Esophagus squamous epithelium (tissue), 5 donors: ENCODE results near the gene IWS1. TPM values are rescaled to one million over a fixed set of nuclear protein-coding genes. Genes with fewer than 3 reads are reported as not detected.

Experiments
- DNase-seq: peaks from one replicate; lab custom pipeline; 2025; lab: John Stamatoyannopoulos, UW
- H3K27ac ChIP-seq, 4 donors: fragments of 200-600 bp; sonication (generic); one replicate each; pipeline ENCODE4 v1.5.1; 2016 to 2019; ENCODE audit warnings: mild to moderate bottlenecking in 1 of 4
- H3K27me3 ChIP-seq, 4 donors: fragments of 200-600 bp; sonication (generic); 1 replicate in 3 of 4; 2 replicates in 1 of 4; pipeline versions ENCODE4 v1.5.1 to v1.6.0; 2017 to 2021; ENCODE audit warnings: antibody characterized with exemption in 1 of 4
- H3K36me3 ChIP-seq, 3 donors: fragments of 200-600 bp; sonication (generic); one replicate each; pipeline ENCODE4 v1.5.1; 2016 to 2019
- H3K4me1 ChIP-seq, 3 donors: fragments of 200-600 bp; sonication (generic); one replicate each; pipeline ENCODE4 v1.5.1; 2017 to 2019
- H3K4me3 ChIP-seq, 4 donors: fragments of 200-600 bp; sonication (generic); 1 replicate in 3 of 4; 2 replicates in 1 of 4; pipeline ENCODE4 v1.5.1; 2016 to 2019; ENCODE audit warnings: mild to moderate bottlenecking in 2 of 4, moderate library complexity in 1 of 4
- H3K9me3 ChIP-seq, 3 donors: fragments of 200-600 bp; sonication (generic); one replicate each; pipeline ENCODE4 v1.5.1; 2016 to 2019
- POLR2A ChIP-seq, 4 donors: fragments of 450-650 bp; IDR thresholded peaks; one replicate each; pipeline ENCODE4 v1.6.1; 2017; ENCODE audit warnings: antibody characterized with exemption in 4 of 4, mild to moderate bottlenecking in 4 of 4, moderate library complexity in 3 of 4
- WGBS, 2 donors: methylation state at CpG; one replicate each; pipeline ENCODE4 v1.1.5; 2018; 5-methylcytosine and 5-hydroxymethylcytosine counted together
- intact Hi-C: fragments of 100-400 bp; cut with DNase I; formaldehyde crosslinking; loops from one replicate; pipeline ENCODE4 v1.15.0; 2022
- total RNA-seq, 4 donors: library from RNA; depleted of rRNA; stranded (reverse); fragments of >200 nt; gene quantifications; one replicate each; pipeline ENCODE4 v1.1.0, GENCODE V29; 2016
- TF ChIP-seq, protein P1 (sequence below), 6 experiments: fragments of 450-650 bp in 4 of 6; fragments of 200-600 bp in 2 of 6; sonication (generic) in 2 of 6; IDR thresholded peaks; one replicate each; pipeline ENCODE4 v1.5.1; 2016 to 2019; ENCODE audit warnings: antibody characterized with exemption in 6 of 6, mild to moderate bottlenecking in 4 of 6, moderate library complexity in 4 of 6
- donor health status: DM: yes; HTN: yes; CAD: no.

The IWS1 gene
- total RNA-seq, 4 donors from 2014 or later: 22.0 to 34.1 (median 28.9) TPM

DNA sequence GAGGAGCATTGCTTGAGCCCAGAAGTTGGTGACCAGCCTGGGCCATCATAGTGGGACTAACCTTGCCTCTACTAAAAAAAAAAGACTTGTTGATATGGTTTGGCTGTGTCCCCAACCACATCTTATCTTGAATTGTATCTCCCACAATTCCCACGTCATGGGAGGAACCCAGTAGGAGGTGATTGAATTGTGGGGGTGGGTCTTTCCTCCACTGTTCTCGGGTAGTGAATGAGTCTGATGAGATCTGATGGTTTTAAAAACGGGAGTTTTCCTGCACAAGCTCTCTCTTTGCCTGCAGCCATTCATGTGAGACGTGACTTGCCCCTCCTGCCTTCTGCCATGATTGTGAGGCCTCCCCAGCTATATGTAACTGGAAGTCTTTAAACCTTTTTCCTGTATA lies 61.0 kb downstream of the IWS1 start:
- DNase-seq: no peak
- H3K4me1 ChIP-seq: peaks cover 0 to 5% (median 0%) of the 10 kb centered on the region in 3 donors
- peaks cover 0 to 27% (median 0%) of the 10 kb centered on the region in 3 donors for H3K36me3 ChIP-seq
- no peak overlapping the region for H3K27ac ChIP-seq
- intact Hi-C loops: loop anchor here (10.0 kb wide), 1 partner anchor 270 kb away; no protein-coding TSS in a partner anchor
- 54% methylated on average over 4 of the region's 4 CpGs for WGBS, 2 donors
- no peaks in the 10 kb centered on the region for H3K9me3 ChIP-seq
- H3K4me3 ChIP-seq: no peak overlapping the region
- H3K27me3 ChIP-seq: no peaks in the 10 kb centered on the region
- TF ChIP-seq POLR2A (IDR thresholded peaks at IDR 0.05): no peak
- TF ChIP-seq, protein P1, sequence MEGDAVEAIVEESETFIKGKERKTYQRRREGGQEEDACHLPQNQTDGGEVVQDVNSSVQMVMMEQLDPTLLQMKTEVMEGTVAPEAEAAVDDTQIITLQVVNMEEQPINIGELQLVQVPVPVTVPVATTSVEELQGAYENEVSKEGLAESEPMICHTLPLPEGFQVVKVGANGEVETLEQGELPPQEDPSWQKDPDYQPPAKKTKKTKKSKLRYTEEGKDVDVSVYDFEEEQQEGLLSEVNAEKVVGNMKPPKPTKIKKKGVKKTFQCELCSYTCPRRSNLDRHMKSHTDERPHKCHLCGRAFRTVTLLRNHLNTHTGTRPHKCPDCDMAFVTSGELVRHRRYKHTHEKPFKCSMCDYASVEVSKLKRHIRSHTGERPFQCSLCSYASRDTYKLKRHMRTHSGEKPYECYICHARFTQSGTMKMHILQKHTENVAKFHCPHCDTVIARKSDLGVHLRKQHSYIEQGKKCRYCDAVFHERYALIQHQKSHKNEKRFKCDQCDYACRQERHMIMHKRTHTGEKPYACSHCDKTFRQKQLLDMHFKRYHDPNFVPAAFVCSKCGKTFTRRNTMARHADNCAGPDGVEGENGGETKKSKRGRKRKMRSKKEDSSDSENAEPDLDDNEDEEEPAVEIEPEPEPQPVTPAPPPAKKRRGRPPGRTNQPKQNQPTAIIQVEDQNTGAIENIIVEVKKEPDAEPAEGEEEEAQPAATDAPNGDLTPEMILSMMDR (IDR thresholded peaks at IDR 0.05): no peak

DNA sequence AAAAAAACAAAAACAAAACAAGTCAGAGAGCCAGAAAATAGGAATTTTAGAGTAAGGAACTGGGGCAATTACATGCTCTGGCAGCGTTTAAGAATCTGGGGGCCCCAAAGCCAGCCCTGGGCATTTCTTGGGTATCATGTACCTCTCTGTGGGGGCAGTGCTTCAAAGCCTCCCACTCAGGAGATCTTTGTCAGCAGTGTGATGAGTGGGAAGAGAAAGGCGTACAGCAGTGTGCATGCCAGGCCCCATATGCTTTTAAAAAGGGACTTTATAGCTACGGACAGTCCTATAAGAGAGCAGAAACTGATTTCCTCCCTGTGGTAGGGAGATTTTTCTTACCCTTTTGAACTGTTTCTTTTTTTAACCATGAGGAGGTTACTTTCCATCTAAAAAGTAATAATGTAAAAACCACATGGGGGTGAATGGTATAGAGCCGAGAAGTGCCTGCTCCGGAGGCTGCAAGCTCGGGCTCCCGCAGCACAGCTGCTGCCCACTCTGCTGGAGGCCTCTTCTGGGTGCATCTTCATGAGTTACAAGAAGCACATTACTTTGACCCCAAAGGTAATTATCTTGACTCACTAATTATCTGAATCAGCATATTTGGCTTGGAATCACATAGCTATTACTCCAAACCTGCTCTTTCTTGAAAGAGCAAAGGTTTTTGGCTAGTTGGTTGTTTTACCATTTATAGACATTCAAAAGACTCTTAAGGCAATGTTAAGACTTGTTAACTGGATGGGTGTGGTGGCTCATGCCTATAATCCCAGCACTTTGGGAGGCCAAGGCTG lies 61.6 kb downstream of the IWS1 start:
- H3K4me1 ChIP-seq: peaks cover 0 to 5% (median 0%) of the 10 kb centered on the region in 3 donors
- H3K27me3 ChIP-seq: no peaks in the 10 kb centered on the region
- TF ChIP-seq, protein P1 (IDR thresholded peaks at IDR 0.05): no peak
- WGBS, 2 donors: 56 to 77% methylated on average over 7 of the region's 7 CpGs
- no peaks in the 10 kb centered on the region for H3K9me3 ChIP-seq
- no peak overlapping the region for H3K4me3 ChIP-seq
- H3K27ac ChIP-seq: no peak overlapping the region
- intact Hi-C loops: loop anchor here (10.0 kb wide), 1 partner anchor 270 kb away; no protein-coding TSS in a partner anchor
- DNase-seq: no peak
- peaks cover 0 to 23% (median 0%) of the 10 kb centered on the region in 3 donors for H3K36me3 ChIP-seq

DNA sequence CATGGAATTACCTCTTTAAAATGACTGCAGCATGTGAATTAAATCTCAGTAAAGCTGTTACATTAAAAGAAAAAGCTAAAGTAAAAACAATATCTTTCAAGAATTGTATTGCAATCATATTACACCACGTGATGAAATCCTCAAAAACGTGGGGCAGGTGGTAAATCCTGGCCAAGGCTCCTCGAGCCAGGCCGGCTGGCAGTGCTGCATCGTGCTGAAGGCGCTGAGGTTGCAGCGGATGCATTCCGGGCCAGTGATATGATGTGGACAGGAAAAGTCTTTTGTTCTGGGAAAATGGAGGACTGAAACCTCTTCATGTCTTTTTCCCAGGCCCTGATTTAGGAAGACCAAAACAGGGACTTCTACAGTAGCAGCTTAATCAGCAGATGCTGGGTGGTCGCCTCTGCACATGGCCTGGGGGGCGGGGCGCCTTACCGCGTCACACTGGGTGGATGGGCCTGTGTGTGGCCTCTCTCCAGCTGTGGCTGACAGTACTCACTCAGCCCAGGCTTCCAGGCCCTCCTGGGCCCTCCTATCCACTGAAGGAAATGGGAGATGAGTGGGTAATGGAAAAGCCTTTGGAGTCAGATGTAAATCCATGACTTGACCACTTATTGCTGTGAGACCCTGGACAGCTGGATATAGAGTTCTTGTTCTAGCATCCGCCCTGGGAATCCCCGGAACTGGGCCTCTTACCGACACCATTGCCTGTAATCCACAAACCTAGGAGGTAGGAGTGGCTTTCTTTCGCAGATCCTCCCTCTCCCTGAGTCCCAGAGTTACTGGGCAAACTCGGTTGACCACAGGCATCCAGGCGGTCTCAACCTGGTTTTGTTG lies 62.9 kb downstream of the IWS1 start:
- TF ChIP-seq, protein P1 (IDR thresholded peaks at IDR 0.05): no peak
- TF ChIP-seq POLR2A (IDR thresholded peaks at IDR 0.05): no peak
- intact Hi-C loops: loop anchor here (10.0 kb wide), 1 partner anchor 269 kb away; no protein-coding TSS in a partner anchor
- 85 to 87% methylated on average over 17 to 19 of the region's 19 CpGs for WGBS, 2 donors
- Histone ChIP-seq H3K4me3 (no peak overlapping the region), H3K36me3 (peaks cover 0 to 10% (median 0%) of the 10 kb centered on the region in 3 donors), H3K9me3 (no peaks in the 10 kb centered on the region), H3K27ac (no peak overlapping the region), H3K27me3 (no peaks in the 10 kb centered on the region), H3K4me1 (peaks cover 0 to 5% (median 0%) of the 10 kb centered on the region in 3 donors)
- DNase-seq: no peak

DNA sequence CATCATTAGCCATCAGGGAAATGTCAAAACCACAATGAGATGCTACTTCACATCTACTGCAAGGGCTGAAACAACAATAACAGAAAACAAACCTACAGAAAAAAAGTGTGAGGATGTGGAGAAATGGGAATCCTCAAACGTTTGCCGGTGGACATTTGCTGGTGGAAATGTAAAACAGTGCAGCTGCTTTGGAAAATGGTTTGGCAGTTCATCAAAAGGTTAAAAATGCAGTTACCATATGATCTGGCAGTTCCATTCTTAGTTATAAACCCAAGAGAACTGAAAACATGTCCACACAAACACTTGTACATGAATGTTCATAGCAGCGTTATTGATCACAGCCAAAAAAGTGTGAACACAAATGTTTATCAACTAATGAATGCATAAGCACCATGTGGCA lies 63.8 kb downstream of the IWS1 start:
- intact Hi-C loops: loop anchor here (10.0 kb wide), 1 partner anchor 268 kb away; no protein-coding TSS in a partner anchor
- no peaks in the 10 kb centered on the region for H3K9me3 ChIP-seq
- peaks cover 0 to 5% (median 0%) of the 10 kb centered on the region in 3 donors for H3K4me1 ChIP-seq

More for the DNA sequence above, 63.8 kb downstream of the IWS1 start:
- TF ChIP-seq POLR2A (IDR thresholded peaks at IDR 0.05): no peak
- TF ChIP-seq, protein P1 (IDR thresholded peaks at IDR 0.05): no peak
- DNase-seq: no peak
- Histone ChIP-seq H3K27ac (no peak overlapping the region), H3K36me3 (peaks cover 0 to under 1% (median 0%) of the 10 kb centered on the region in 3 donors), H3K27me3 (no peaks in the 10 kb centered on the region), H3K4me3 (no peak overlapping the region)
- WGBS, 2 donors: 48 to 55% methylated on average over 3 of the region's 3 CpGs
